ENCODE data around the gene BFSP2.

DNA sequence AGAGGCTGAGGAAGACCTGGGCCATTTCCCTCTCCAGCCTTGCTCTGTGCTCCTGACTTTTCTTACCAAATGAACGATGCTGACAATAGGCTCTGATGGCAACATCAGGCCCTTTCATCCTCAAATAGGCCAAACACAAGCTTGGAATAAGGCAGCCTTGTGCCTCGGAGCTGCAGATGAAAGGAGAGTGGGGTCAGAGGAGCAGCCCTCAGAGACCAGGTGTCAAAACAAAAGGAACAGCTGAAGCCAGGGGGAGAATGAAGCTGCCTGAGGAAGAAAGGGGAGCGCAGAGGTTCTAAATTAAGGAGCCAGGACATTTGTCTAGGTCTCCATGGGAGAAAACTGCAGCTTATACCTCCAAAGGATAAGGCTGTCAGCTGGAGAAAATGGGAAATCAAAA lies 5.1 kb downstream of the BFSP2 start:
- TF ChIP-seq, protein P1, sequence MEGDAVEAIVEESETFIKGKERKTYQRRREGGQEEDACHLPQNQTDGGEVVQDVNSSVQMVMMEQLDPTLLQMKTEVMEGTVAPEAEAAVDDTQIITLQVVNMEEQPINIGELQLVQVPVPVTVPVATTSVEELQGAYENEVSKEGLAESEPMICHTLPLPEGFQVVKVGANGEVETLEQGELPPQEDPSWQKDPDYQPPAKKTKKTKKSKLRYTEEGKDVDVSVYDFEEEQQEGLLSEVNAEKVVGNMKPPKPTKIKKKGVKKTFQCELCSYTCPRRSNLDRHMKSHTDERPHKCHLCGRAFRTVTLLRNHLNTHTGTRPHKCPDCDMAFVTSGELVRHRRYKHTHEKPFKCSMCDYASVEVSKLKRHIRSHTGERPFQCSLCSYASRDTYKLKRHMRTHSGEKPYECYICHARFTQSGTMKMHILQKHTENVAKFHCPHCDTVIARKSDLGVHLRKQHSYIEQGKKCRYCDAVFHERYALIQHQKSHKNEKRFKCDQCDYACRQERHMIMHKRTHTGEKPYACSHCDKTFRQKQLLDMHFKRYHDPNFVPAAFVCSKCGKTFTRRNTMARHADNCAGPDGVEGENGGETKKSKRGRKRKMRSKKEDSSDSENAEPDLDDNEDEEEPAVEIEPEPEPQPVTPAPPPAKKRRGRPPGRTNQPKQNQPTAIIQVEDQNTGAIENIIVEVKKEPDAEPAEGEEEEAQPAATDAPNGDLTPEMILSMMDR (IDR thresholded peaks at IDR 0.05), result no peak
- no peak for TF ChIP-seq POLR2A (IDR thresholded peaks at IDR 0.05)
